ENCODE results near the gene TNFRSF19.

The TNFRSF19 gene

DNA sequence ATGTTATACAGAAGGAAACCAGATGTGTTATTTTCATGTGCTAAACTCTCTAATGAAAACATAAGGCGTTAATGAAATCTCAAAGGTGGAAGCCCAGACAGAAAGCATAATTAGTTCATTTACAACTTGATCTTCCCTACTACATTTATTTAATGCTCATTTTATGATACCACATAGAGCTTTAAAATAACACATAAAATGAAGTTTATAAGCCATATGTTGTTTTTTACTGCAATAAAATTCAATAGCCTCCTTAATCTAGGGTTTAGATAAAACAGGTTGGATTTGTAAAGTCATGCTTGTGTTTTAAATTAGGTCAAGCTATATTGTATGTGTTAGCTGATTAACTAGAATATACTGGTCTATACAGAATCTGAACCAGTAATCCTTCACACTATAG lies 81.2 kb downstream of the TNFRSF19 start:
- no peak overlapping the region for H3K27ac Mint-ChIP-seq
- peaks cover 44% of the 10 kb centered on the region for H3K4me1 Mint-ChIP-seq
- H3K4me3 Mint-ChIP-seq, result no peak overlapping the region
- peaks cover 31% of the 10 kb centered on the region for H3K36me3 Mint-ChIP-seq (ENCODE audit: low read depth)
- peaks cover 14% of the 10 kb centered on the region for H3K9me3 Mint-ChIP-seq
- no peaks in the 10 kb centered on the region for H3K27me3 Mint-ChIP-seq (ENCODE audit: low read depth)
- TF ChIP-seq, protein P1, sequence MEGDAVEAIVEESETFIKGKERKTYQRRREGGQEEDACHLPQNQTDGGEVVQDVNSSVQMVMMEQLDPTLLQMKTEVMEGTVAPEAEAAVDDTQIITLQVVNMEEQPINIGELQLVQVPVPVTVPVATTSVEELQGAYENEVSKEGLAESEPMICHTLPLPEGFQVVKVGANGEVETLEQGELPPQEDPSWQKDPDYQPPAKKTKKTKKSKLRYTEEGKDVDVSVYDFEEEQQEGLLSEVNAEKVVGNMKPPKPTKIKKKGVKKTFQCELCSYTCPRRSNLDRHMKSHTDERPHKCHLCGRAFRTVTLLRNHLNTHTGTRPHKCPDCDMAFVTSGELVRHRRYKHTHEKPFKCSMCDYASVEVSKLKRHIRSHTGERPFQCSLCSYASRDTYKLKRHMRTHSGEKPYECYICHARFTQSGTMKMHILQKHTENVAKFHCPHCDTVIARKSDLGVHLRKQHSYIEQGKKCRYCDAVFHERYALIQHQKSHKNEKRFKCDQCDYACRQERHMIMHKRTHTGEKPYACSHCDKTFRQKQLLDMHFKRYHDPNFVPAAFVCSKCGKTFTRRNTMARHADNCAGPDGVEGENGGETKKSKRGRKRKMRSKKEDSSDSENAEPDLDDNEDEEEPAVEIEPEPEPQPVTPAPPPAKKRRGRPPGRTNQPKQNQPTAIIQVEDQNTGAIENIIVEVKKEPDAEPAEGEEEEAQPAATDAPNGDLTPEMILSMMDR (IDR thresholded peaks at IDR 0.05; ENCODE audit: unreplicated experiment in 3 of 3), result no peak

DNA sequence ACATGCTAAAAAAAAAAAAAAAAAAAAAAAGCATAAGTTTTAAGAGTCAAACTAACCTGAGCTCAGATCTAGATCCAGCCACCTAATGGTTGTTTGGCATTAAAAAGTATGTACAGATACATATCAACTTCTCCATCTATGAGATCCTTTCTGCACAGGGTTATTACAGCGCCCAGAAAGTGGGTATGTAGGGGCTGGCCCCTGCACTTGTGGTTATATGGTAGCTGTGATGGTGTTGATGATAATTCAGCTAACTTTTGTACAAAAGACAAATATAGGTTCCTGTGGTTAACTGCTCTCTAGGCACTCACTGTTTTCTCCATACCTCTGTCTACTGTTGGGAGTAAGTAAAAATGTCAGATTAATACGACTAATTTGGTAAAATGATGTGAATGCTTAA lies 81.7 kb downstream of the TNFRSF19 start:
- TF ChIP-seq, protein P1 (IDR thresholded peaks at IDR 0.05; ENCODE audit: unreplicated experiment in 3 of 3), result no peak
- Mint-ChIP-seq H3K4me1 (peaks cover 49% of the 10 kb centered on the region), H3K27ac (no peak overlapping the region), H3K4me3 (no peak overlapping the region), H3K27me3 (ENCODE audit: low read depth) (no peaks in the 10 kb centered on the region), H3K36me3 (ENCODE audit: low read depth) (peaks cover 26% of the 10 kb centered on the region), H3K9me3 (peaks cover 14% of the 10 kb centered on the region)

DNA sequence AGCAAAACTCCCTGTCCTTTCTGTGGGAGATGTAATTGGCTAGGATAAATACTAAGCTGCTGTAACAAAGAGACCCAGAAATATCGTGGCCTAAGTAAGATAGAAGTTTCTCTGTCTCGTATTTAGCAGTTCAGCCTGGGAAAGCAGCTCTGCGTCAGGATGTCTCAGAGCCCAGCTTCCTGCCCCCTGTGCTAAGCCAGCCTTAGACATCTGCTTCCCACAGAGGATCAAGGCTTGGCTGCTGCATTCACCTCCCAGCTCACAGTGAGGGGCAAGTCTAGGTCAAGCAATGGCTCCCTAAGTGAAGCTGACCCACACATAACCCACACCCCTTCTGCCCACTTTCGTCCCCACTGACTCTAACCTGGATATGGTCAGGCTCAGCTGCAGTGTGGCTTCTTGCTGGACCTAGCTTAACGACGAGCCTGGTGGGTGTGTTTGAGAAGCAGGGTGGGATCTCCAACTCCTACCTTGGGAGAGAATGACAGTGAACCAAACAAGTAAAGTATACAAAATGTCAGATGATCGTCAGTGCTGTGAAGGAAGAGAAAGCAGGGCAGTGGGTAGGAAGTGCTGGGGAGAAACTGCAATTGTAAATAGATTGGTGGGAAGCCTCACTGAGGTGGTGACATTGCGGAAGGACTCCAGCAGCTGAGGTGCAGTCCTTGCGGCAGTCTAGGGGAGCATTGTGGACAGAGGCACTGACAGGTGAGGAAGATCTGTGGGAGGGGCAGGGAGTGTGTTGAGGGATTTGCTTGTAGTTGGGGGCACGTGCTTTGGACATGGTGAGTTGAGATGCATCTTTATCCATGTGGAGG lies 82.9 kb downstream of the TNFRSF19 start:
- H3K27me3 Mint-ChIP-seq (ENCODE audit: low read depth), result no peaks in the 10 kb centered on the region
- H3K4me3 Mint-ChIP-seq, result no peak overlapping the region
- H3K9me3 Mint-ChIP-seq, result peaks cover 14% of the 10 kb centered on the region
- peaks cover 61% of the 10 kb centered on the region for H3K4me1 Mint-ChIP-seq
- H3K36me3 Mint-ChIP-seq (ENCODE audit: low read depth), result peaks cover 22% of the 10 kb centered on the region
- peak overlapping the region; percentile 58 to 88 (median 69) for H3K27ac Mint-ChIP-seq
- TF ChIP-seq, protein P1 (IDR thresholded peaks at IDR 0.05; ENCODE audit: unreplicated experiment in 3 of 3), result no peak

DNA sequence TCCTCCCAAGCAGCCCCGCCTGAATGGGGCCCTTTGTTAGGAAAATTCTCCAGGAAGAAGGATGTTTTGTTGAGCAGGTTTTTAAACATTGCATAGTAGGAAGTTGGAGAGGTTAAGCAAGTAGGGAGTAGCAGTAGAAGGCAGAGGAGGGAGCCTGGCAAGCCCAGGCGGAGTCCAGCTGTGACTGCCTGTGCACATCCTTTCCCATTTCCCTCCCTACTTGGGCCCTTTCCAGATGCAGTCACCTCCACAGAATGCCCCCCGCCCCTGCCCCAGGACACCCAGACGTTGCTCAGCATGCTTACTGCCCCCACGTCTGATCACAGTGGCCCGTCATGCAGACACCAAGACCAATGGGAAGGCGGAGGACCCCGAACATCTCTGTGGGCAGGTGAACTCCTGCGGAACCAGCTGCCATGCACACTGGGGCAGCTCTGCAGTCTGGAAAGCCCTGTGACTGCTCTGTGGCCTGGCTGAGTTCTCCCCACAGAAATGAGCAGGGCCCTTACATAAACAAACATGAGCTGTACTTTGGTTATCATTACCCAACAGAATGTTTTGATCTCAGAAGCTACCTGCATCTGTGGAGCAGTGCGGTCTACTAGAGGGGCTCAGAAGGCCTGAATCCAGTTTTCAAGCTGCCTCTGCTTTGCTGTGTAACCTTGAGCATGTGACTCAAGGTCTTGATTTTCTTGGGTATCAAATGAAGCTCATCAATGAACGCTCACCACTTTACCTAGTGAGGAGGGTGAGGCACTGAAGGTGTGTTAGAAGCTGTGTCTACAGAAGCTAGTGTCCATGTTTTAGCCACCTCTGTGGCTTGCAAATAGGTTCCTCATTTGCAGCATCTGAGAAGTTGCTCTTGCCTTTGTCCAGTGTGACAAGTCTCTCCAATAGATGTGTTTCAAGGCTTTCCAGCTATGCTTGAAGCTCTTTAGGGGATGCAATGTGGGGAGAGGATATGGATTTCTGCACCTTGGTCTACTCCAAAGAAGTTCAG lies 84.2 kb downstream of the TNFRSF19 start:
- peaks cover 72% of the 10 kb centered on the region for H3K4me1 Mint-ChIP-seq
- peaks cover 19% of the 10 kb centered on the region for H3K36me3 Mint-ChIP-seq (ENCODE audit: low read depth)
- H3K4me3 Mint-ChIP-seq, result no peak overlapping the region
- H3K27ac Mint-ChIP-seq, result peak overlapping the region; percentile 58 to 89 (median 88)
- H3K27me3 Mint-ChIP-seq (ENCODE audit: low read depth), result no peaks in the 10 kb centered on the region
- TF ChIP-seq, protein P1 (IDR thresholded peaks at IDR 0.05; ENCODE audit: unreplicated experiment in 3 of 3), result no peak
- peaks cover 6% of the 10 kb centered on the region for H3K9me3 Mint-ChIP-seq

DNA sequence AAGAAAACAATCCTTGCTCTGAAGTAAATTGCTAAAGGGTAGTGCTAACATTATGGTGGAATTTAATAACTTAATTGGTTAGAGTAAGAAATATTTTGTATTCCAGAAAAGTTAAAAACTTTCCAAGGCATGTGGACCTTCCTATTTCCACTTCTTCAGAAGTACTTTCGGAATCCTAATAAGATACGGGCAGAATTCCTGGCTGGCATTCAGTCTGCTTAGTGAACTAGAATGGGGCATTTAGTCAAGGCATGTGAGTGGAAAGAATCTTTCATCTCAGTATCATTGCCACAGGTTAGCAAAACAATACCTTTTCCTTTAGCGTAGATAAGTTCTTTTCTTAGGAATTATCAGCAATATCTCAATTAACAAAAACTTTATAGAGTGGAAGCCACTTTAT lies 85.1 kb downstream of the TNFRSF19 start:
- TF ChIP-seq, protein P1 (IDR thresholded peaks at IDR 0.05; ENCODE audit: unreplicated experiment in 3 of 3), result no peak
- H3K27ac Mint-ChIP-seq, result peak overlapping the region; percentile 39 to 89 (median 88)
- H3K36me3 Mint-ChIP-seq (ENCODE audit: low read depth), result peaks cover 19% of the 10 kb centered on the region
- H3K4me3 Mint-ChIP-seq, result no peak overlapping the region
- H3K9me3 Mint-ChIP-seq, result no peaks in the 10 kb centered on the region
- no peaks in the 10 kb centered on the region for H3K27me3 Mint-ChIP-seq (ENCODE audit: low read depth)
- H3K4me1 Mint-ChIP-seq, result peaks cover 72% of the 10 kb centered on the region
